Activated CD8-positive, alpha-beta memory T cell treated with anti-CD3 and anti-CD28 coated beads, Interleukin-2, amount 50 U/mL, for 4 hours (primary cell): ENCODE measurements around the gene ABI3.
"Not testable (repeated sequence)": the region's sequence is repeated elsewhere in the genome, so short reads cannot be mapped to it uniquely, and the experiment has no call there.

ENCODE experiments used
- DNase-seq: peaks from one replicate; pipeline ENCODE4 v3.0.0-alpha.2; 2020

Gene ABI3

GRCh38 chr17:49258394-49258793 lies 47.9 kb downstream of the ABI3 start:
- no peak for DNase-seq

- DNase-seq: no peak
These were observed 49.1 kb downstream of the ABI3 start for GRCh38 chr17:49259663-49260010.

DNA sequence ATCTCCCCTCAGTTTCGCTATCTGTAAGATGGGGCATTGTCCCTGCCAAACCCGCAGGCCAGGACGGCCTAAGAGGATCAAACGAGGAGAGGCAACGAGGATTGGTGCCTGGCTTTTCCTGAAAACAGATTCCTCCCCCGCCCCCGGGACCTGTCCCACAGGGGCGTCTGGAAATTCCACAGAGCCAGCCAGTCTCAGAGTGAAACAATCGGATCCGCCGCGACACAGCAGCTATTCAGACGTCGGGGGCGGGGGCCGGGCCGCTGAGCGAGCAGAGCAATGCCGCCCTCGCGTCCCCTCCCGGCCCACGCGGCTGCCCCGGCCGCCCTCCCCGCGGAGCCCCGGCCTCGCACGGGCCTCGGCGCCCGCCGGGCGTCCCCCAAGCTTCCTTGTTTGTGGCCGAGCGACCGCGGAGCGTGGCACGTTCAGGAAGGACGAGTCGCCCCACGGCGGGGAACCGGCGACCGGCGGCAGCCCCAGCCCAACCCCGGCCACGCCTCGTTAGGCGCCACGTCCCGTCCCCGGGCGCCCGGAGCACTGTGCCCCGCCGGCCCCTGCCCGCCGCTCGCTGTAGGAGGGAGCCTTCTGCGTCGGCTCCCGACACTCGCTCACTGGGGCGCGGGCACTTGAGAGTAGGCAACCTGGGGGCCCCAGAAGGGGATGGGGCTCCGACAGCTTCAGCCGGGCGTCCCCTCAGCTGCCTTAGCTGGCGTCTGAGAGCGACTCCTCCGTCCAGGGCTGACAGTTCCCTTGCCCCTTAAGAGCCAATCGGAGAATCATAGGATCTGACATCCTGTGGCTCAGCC lies 49.7 kb downstream of the ABI3 start:
- peak; percentile 68 for DNase-seq

GRCh38 chr17:49260817-49261291 lies 50.3 kb downstream of the ABI3 start:
- no peak for DNase-seq

DNA sequence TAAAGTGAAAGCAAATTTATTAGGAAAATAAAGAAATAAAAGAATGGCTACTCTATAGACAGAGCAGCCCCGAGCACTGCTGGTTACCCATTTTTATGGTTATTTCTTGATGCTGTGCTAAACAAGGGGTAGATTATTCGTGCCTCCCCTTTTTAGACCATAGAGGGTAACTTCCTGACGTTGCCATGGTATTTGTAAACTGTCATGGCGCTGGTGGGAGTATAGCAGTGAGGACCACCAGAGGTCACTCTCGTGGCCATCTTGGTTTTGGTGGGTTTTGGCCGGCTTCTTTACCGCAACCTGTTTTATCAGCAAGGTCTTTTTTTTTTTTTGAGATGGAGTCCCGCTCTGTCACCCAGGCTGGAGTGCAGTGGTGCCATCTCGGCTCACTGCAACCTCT lies 51.0 kb downstream of the ABI3 start:
- not testable (repeated sequence) for DNase-seq

DNA sequence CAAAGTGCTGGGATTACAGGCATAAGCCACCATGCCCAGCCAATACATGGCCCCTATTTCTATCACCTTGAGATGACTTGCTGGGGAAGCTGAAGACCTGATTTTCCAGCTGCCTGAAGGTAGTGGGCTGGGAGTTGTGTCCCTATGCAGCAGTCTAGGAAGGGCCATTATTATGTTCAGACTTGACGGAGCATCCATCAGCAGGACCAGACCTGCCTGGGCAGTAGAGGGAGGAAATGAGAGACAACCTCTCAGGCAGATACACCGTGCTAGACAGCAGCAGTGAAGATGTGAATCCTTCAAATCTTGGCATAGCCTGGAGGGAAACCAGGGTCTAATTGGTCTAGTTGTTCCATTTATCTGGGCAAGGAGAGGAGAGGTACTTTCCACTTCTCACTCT lies 55.7 kb downstream of the ABI3 start:
- no peak for DNase-seq

GRCh38 chr17:49267912-49268311 lies 57.4 kb downstream of the ABI3 start:
- no peak for DNase-seq

- DNase-seq: no peak
These were observed 58.8 kb downstream of the ABI3 start for GRCh38 chr17:49269356-49269755.
